IMR-90 (cell line): Measurements from ENCODE around the gene ACOT4. TPM values are rescaled to one million over a fixed set of nuclear protein-coding genes. Genes with fewer than 3 reads are reported as not detected.
"Not testable (repeated sequence)": the region's sequence is repeated elsewhere in the genome, so short reads cannot be mapped to it uniquely, and the experiment has no call there.

Source experiments
- ATAC-seq: fragments of 200-7000 bp; cut with Tn5 transposase; 2 replicates; pipeline ENCODE4 v1.9.1; 2020; ENCODE audit warnings: low read depth, mild to moderate bottlenecking, moderate library complexity
- BruUV-seq: library from RNA; stranded (reverse); fragments of 400-500 nt; replicated peaks from 2 replicates; lab custom pipeline; 2021; lab: Mats Ljungman, UMichigan
- CTCF ChIA-PET: fragments of 300-600 bp; formaldehyde crosslinking; extraction: SDS; loops from one replicate; lab custom pipeline; 2021; ENCODE audit warnings: antibody characterized with exemption; lab: Yijun Ruan, JAX
- POLR2A ChIA-PET: fragments of 300-600 bp; sonication (Branson Sonifier 250); formaldehyde crosslinking; loops from one replicate; lab custom pipeline; 2022; ENCODE audit warnings: antibody characterized with exemption; ENCODE audit not compliant: unreplicated experiment; lab: Charles Lee
- DNase-seq: peaks from one replicate; pipeline ENCODE4 v3.0.0; 2013
- H2AFZ ChIP-seq: replicated peaks from 2 replicates; pipeline ENCODE3; 2013; ENCODE audit warnings: low read length, mild to moderate bottlenecking; ENCODE audit not compliant: poor library complexity
- H2AK5ac ChIP-seq: 2 replicates; pipeline ENCODE4 v1.6.1; 2013; ENCODE audit warnings: low read depth, low read length, inconsistent platforms
- H2AK9ac ChIP-seq: replicated peaks from 2 replicates; pipeline ENCODE3; 2013; ENCODE audit warnings: mild to moderate bottlenecking, low read depth, low read length, moderate library complexity; ENCODE audit not compliant: poor library complexity
- H2BK120ac ChIP-seq: 2 replicates; pipeline ENCODE4 v1.6.1; 2013; ENCODE audit warnings: low read depth, low read length, inconsistent platforms
- H2BK15ac ChIP-seq: 3 replicates; pipeline ENCODE4 v1.6.1; 2013; ENCODE audit warnings: low read depth, low read length, inconsistent platforms
- H2BK20ac ChIP-seq: 2 replicates; pipeline ENCODE4 v1.6.1; 2013; ENCODE audit warnings: low read depth, mild to moderate bottlenecking, inconsistent platforms, low read length, moderate library complexity
- H2BK5ac ChIP-seq: 2 replicates; pipeline ENCODE4 v1.6.1; 2013; ENCODE audit warnings: mild to moderate bottlenecking, low read depth, low read length, inconsistent platforms; ENCODE audit not compliant: poor library complexity, severe bottlenecking
- H3K14ac ChIP-seq: replicated peaks from 2 replicates; pipeline ENCODE4 v1.6.1; 2013; ENCODE audit warnings: low read depth, low read length, inconsistent platforms
- H3K18ac ChIP-seq: 2 replicates; pipeline ENCODE4 v1.6.1; 2013; ENCODE audit warnings: low read depth, low read length, control low read depth
- H3K23ac ChIP-seq: 2 replicates; pipeline ENCODE4 v1.6.1; 2013; ENCODE audit warnings: low read depth, low read length, inconsistent platforms
- H3K27ac ChIP-seq: 2 replicates; pipeline ENCODE4 v1.5.1; 2013; ENCODE audit warnings: mild to moderate bottlenecking, control low read depth, low read length; ENCODE audit not compliant: insufficient read depth
- H3K27me3 ChIP-seq: 2 replicates; pipeline ENCODE4 v1.6.1; 2013; ENCODE audit warnings: low read length; ENCODE audit not compliant: control insufficient read depth, insufficient read depth
- H3K36me3 ChIP-seq: 2 replicates; pipeline ENCODE4 v1.6.1; 2013; ENCODE audit warnings: low read length, mixed read lengths; ENCODE audit not compliant: control insufficient read depth, insufficient read depth
- H3K4ac ChIP-seq: 2 replicates; pipeline ENCODE4 v1.6.1; 2013; ENCODE audit warnings: low read depth, low read length, inconsistent platforms
- H3K4me1 ChIP-seq: 2 replicates; pipeline ENCODE4 v1.6.1; 2013; ENCODE audit warnings: low read length, mixed read lengths; ENCODE audit not compliant: control insufficient read depth, insufficient read depth
- H3K4me2 ChIP-seq: 2 replicates; pipeline ENCODE4 v1.6.1; 2013; ENCODE audit warnings: low read depth, mild to moderate bottlenecking, control low read depth, low read length, moderate library complexity
- H3K4me3 ChIP-seq: 2 replicates; pipeline ENCODE4 v1.5.1; 2013; ENCODE audit warnings: low read depth, mild to moderate bottlenecking, control low read depth, low read length, moderate library complexity; ENCODE audit not compliant: insufficient read depth
- H3K56ac ChIP-seq: 2 replicates; pipeline ENCODE4 v1.6.1; 2013; ENCODE audit warnings: low read length, inconsistent platforms; ENCODE audit not compliant: insufficient read depth; ENCODE audit errors: extremely low read depth
- H3K79me1 ChIP-seq, 2 experiments: 2 replicates each; pipeline ENCODE4 v1.6.1; 2013; ENCODE audit warnings: low read length in 2 of 2, inconsistent platforms in 1 of 2, low read depth in 1 of 2
- H3K9ac ChIP-seq: 2 replicates; pipeline ENCODE4 v1.6.1; 2013; ENCODE audit warnings: low read depth, low read length, control low read depth
- H3K9me1 ChIP-seq: 2 replicates; pipeline ENCODE4 v1.6.1; 2013; ENCODE audit warnings: low read length, inconsistent platforms; ENCODE audit not compliant: insufficient read depth
- H3K9me3 ChIP-seq: 2 replicates; pipeline ENCODE4 v1.6.1; 2013; ENCODE audit warnings: low read length; ENCODE audit not compliant: control insufficient read depth, insufficient read depth
- H4K20me1 ChIP-seq: 2 replicates; pipeline ENCODE4 v1.6.1; 2013; ENCODE audit warnings: low read length, inconsistent platforms; ENCODE audit not compliant: insufficient read depth
- H4K5ac ChIP-seq: 2 replicates; pipeline ENCODE4 v1.6.1; 2013; ENCODE audit warnings: mild to moderate bottlenecking, low read depth, low read length, control low read depth
- H4K8ac ChIP-seq, 2 experiments: 2 replicates each; pipeline ENCODE4 v1.6.1; 2013; ENCODE audit warnings: low read depth in 2 of 2, low read length in 2 of 2, control low read depth in 1 of 2, inconsistent platforms in 1 of 2
- H4K91ac ChIP-seq: 2 replicates; pipeline ENCODE4 v1.6.1; 2013; ENCODE audit warnings: low read depth, low read length, inconsistent platforms; ENCODE audit not compliant: insufficient read depth
- WGBS, 2 experiments: methylation state at CpG; one replicate each; pipeline versions ENCODE4 v1.1.5 to v1.1.7; 2013; ENCODE audit warnings: missing lambda C conversion rate in 2 of 2; ENCODE audit not compliant: insufficient read length in 1 of 2; ENCODE audit errors: extremely low coverage in 2 of 2; 5-methylcytosine and 5-hydroxymethylcytosine counted together
- dilution Hi-C: fragments of 300-500 bp; cut with HindIII; formaldehyde crosslinking; loops from one replicate; pipeline ENCODE4 v1.14.3; 2018; ENCODE audit warnings: low sequenced_read_pairs; ENCODE audit not compliant: unreplicated experiment
- in situ Hi-C: fragments of 300-500 bp; cut with MboI; formaldehyde crosslinking; loops from 3 replicates; pipeline ENCODE4 v1.14.3; 2019; ENCODE audit warnings: low sequenced_read_pairs, inconsistent platforms, mixed read lengths
- intact Hi-C: fragments of 100-400 bp; cut with micrococcal nuclease; formaldehyde crosslinking; loops from 2 replicates; pipeline ENCODE4 v1.10.0; 2022
- polyA plus RNA-seq, 3 experiments: library from polyadenylated mRNA; depleted of rRNA; stranded (reverse); fragments of >200 nt; gene quantifications; 2 replicates each; pipeline ENCODE4 v1.2.3, GENCODE V29; 2012; ENCODE audit warnings: low replicate concordance in 1 of 3
- total RNA-seq: library from RNA; depleted of rRNA; stranded (reverse); fragments of >200 nt; gene quantifications from 2 replicates; pipeline ENCODE4 v1.2.3, GENCODE V29; 2012

The ACOT4 gene
- total and polyA plus RNA-seq, 2 of the 4 experiments (the other 2 are of a cell fraction) = 0.22 to 0.54 TPM

DNA sequence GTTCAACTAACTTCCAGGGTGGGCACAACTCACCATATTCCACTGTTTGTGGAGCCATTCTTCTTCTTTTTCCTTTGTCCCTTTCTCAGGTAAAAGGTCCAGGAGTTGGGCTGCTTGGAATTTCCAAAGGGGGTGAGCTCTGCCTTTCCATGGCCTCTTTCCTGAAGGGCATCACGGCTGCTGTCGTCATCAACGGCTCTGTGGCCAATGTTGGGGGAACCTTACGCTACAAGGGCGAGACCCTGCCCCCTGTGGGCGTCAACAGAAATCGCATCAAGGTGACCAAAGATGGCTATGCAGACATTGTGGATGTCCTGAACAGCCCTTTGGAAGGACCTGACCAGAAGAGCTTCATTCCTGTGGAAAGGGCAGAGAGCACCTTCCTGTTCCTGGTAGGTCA, 48.7 kb upstream of the ACOT4 start:
- H2AK5ac ChIP-seq, H3K4me2 ChIP-seq, H2AFZ ChIP-seq, H4K20me1 ChIP-seq, H4K91ac ChIP-seq, H3K9me3 ChIP-seq, H2AK9ac ChIP-seq, dilution Hi-C loops, intact Hi-C loops, H3K4me3 ChIP-seq, CTCF ChIA-PET, H2BK20ac ChIP-seq, H3K9ac ChIP-seq, H4K5ac ChIP-seq, H3K9me1 ChIP-seq, H3K18ac ChIP-seq, H3K27me3 ChIP-seq, H3K14ac ChIP-seq, DNase-seq, ATAC-seq, H3K56ac ChIP-seq, H3K79me1 ChIP-seq, POLR2A ChIA-PET, H3K4me1 ChIP-seq, H3K36me3 ChIP-seq, H2BK120ac ChIP-seq, H3K27ac ChIP-seq, H3K23ac ChIP-seq, H3K4ac ChIP-seq, BruUV-seq, H2BK5ac ChIP-seq, in situ Hi-C loops, H4K8ac ChIP-seq, H2BK15ac ChIP-seq: not testable (repeated sequence)
- WGBS, 2 experiments = no CpG with 5 or more reads among the region's 7 CpGs

DNA sequence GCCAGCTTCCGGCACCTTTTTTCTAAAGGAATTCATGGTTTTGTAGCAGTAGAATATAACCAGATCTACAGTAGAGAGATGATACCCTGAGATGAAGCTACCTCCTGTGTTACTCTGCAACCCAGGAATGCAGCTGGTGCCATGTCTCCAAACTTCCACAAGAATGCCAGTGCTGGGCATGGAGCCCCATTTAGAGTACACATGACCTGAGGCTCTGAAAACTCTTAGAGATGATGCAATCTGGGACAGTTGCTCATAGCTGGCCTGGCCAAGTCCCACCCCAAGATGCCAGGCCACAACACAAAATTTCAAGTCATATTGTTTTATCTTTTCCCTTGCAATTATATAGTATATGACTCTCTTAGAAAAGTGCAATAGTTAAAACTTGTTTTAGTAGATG, 46.3 kb upstream of the ACOT4 start:
- H3K27me3 ChIP-seq, H3K9me3 ChIP-seq, H2BK5ac ChIP-seq, H3K36me3 ChIP-seq, in situ Hi-C loops, H3K4me1 ChIP-seq, H3K4me2 ChIP-seq, H2AK9ac ChIP-seq, H3K27ac ChIP-seq, H3K79me1 ChIP-seq, H3K4me3 ChIP-seq, BruUV-seq, H3K9ac ChIP-seq, dilution Hi-C loops, H3K9me1 ChIP-seq, H3K18ac ChIP-seq, H2BK20ac ChIP-seq, H2AFZ ChIP-seq, H4K8ac ChIP-seq, H4K91ac ChIP-seq, H2BK15ac ChIP-seq, H3K14ac ChIP-seq, POLR2A ChIA-PET, DNase-seq, intact Hi-C loops, H3K23ac ChIP-seq, H2BK120ac ChIP-seq, H4K5ac ChIP-seq, H3K4ac ChIP-seq, H2AK5ac ChIP-seq, H4K20me1 ChIP-seq, H3K56ac ChIP-seq: not testable (repeated sequence)
- CTCF ChIA-PET = interaction anchor here (0.7 kb wide), 1 partner anchor 386 kb away, joined by 3 read pairs; no protein-coding TSS in a partner anchor
- WGBS, 2 experiments = no CpG with 5 or more reads among the region's 1 CpG
- peak; percentile 65 for ATAC-seq
